ENCODE results near the gene ARHGAP25. TPM values are rescaled to one million over a fixed set of nuclear protein-coding genes. Genes with fewer than 3 reads are reported as not detected.

The ARHGAP25 gene
- total and polyA plus RNA-seq, 8 donors, result 1.4 to 8.4 (median 2.0) TPM

- no peaks in the 10 kb centered on the region for H3K4me1 ChIP-seq
- H3K27ac ChIP-seq, result no peak overlapping the region
- no peak for DNase-seq
- no peaks in the 10 kb centered on the region for H3K36me3 ChIP-seq
- intact Hi-C loops (cut with DNase I), result no loop called here
- peak in 1 of 4 donors; percentile 55 for ATAC-seq
- no peak for TF ChIP-seq CTCF (IDR thresholded peaks at IDR 0.05)
- no peaks in the 10 kb centered on the region for H3K9me3 ChIP-seq
- no peaks in the 10 kb centered on the region for H3K27me3 ChIP-seq
- 79 to 96% methylated on average over 1 of the region's 1 CpG for WGBS, 2 donors
- H3K4me3 ChIP-seq, result peak overlapping the region in 1 of 4 donors; percentile 6
- no peak for FAIRE-seq
Measured at GRCh38 chr2:68737711-68738110, 3.1 kb downstream of the ARHGAP25 start.

GRCh38 chr2:68738906-68739594 is 4.4 kb downstream of the ARHGAP25 start:
- no peak for FAIRE-seq
- H3K27ac ChIP-seq, result no peak overlapping the region
- H3K4me3 ChIP-seq, result no peak overlapping the region
- H3K9me3 ChIP-seq, result no peaks in the 10 kb centered on the region
- ATAC-seq, result no peak
- intact Hi-C loops (cut with DNase I), result no loop called here
- TF ChIP-seq CTCF (IDR thresholded peaks at IDR 0.05), result no peak
- no peak for DNase-seq
- no peaks in the 10 kb centered on the region for H3K36me3 ChIP-seq
- H3K4me1 ChIP-seq, result no peaks in the 10 kb centered on the region
- no peaks in the 10 kb centered on the region for H3K27me3 ChIP-seq
- 65 to 79% methylated on average over 3 of the region's 3 CpGs for WGBS, 2 donors

GRCh38 chr2:68739595-68740399 is 5.2 kb downstream of the ARHGAP25 start:
- no peak overlapping the region for H3K27ac ChIP-seq
- no peak for TF ChIP-seq CTCF (IDR thresholded peaks at IDR 0.05)
- FAIRE-seq (no peak), DNase-seq (no peak), ATAC-seq (peak in 1 of 4 donors; percentile 11)
- 80 to 87% methylated on average over 6 of the region's 6 CpGs for WGBS, 2 donors
- no peaks in the 10 kb centered on the region for H3K4me1 ChIP-seq
- no peaks in the 10 kb centered on the region for H3K36me3 ChIP-seq
- intact Hi-C loops (cut with DNase I), result loop anchor here in 1 of 3 donors (10.0 kb wide), 1 partner anchor 185 kb away; no protein-coding TSS in a partner anchor
- no peak overlapping the region for H3K4me3 ChIP-seq
- H3K27me3 ChIP-seq, result no peaks in the 10 kb centered on the region
- H3K9me3 ChIP-seq, result no peaks in the 10 kb centered on the region

GRCh38 chr2:68740400-68740914 is 5.8 kb downstream of the ARHGAP25 start:
- FAIRE-seq (no peak), ATAC-seq (no peak), DNase-seq (no peak)
- H3K9me3 ChIP-seq, result no peaks in the 10 kb centered on the region
- no peaks in the 10 kb centered on the region for H3K36me3 ChIP-seq
- no peak for TF ChIP-seq CTCF (IDR thresholded peaks at IDR 0.05)
- H3K27ac ChIP-seq, result no peak overlapping the region
- 61 to 65% methylated on average over 2 of the region's 2 CpGs for WGBS, 2 donors
- no peaks in the 10 kb centered on the region for H3K27me3 ChIP-seq
- no peak overlapping the region for H3K4me3 ChIP-seq
- no peaks in the 10 kb centered on the region for H3K4me1 ChIP-seq
- intact Hi-C loops (cut with DNase I), result loop anchor here in 1 of 3 donors (10.0 kb wide), 1 partner anchor 184 kb away; no protein-coding TSS in a partner anchor

Measured in pancreas (tissue), 10 donors.